ENCODE data around the gene NAT14. TPM values are rescaled to one million over a fixed set of nuclear protein-coding genes. Genes with fewer than 3 reads are reported as not detected.

The NAT14 gene
- total and polyA plus RNA-seq, 2 of the 8 experiments (the other 6 are each of a cell fraction or from before 2014, with no cell fraction given), result 47.1 to 71.2 TPM

GRCh38 chr19:55461259-55461973 lies 23.6 kb upstream of the NAT14 start, which contains the start of gene ISOC2 (continued):
- peak; percentile 92 for TF ChIP-seq USF2 (IDR thresholded peaks at IDR 0.05; ENCODE audit: low read length)
- peak; percentile 72 for TF ChIP-seq CREB1 (IDR thresholded peaks at IDR 0.05)
- TF ChIP-seq RFX5 (IDR thresholded peaks at IDR 0.05; ENCODE audit: borderline replicate concordance, low read depth, low read length), result no peak
- TF ChIP-seq POLR2A (IDR thresholded peaks at IDR 0.05; ENCODE audit: control extremely low read depth in 1 of 2, low read depth in 2 of 2, low read length in 2 of 2), result peak in 1 of 2 experiments; percentile 88; a peak in 2 of 3 replicates
- no peak for TF ChIP-seq KDM5A (IDR thresholded peaks at IDR 0.05; ENCODE audit: low read length)
- no peak for TF ChIP-seq GABPA (IDR thresholded peaks at IDR 0.05; ENCODE audit: borderline replicate concordance, insufficient read depth, low read length)
- peak; percentile 94 for TF ChIP-seq SP4 (IDR thresholded peaks at IDR 0.05; ENCODE audit: low read length)
- TF ChIP-seq BCL11A (IDR thresholded peaks at IDR 0.05; ENCODE audit: low read depth in 2 of 2, low read length in 2 of 2), result no peak
- TF ChIP-seq, protein P1, sequence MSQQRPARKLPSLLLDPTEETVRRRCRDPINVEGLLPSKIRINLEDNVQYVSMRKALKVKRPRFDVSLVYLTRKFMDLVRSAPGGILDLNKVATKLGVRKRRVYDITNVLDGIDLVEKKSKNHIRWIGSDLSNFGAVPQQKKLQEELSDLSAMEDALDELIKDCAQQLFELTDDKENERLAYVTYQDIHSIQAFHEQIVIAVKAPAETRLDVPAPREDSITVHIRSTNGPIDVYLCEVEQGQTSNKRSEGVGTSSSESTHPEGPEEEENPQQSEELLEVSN (IDR thresholded peaks at IDR 0.05), result peak; percentile 71
- no peak for TF ChIP-seq CTBP2 (IDR thresholded peaks at IDR 0.05; ENCODE audit: borderline replicate concordance, insufficient read depth, insufficient read length, low read length)
- TF ChIP-seq KDM1A (IDR thresholded peaks at IDR 0.05; ENCODE audit: borderline replicate concordance, low read length), result peak; percentile 100
- no peak for TF ChIP-seq BACH1 (IDR thresholded peaks at IDR 0.05; ENCODE audit: low read length)
